ENCODE measurements around the gene PRKCE.
A peak's percentile ranks its signal among the peaks of the same experiment; 100 is the strongest.
"Not testable (repeated sequence)": the region's sequence is repeated elsewhere in the genome, so short reads cannot be mapped to it uniquely, and the experiment has no call there.

Gene PRKCE

DNA sequence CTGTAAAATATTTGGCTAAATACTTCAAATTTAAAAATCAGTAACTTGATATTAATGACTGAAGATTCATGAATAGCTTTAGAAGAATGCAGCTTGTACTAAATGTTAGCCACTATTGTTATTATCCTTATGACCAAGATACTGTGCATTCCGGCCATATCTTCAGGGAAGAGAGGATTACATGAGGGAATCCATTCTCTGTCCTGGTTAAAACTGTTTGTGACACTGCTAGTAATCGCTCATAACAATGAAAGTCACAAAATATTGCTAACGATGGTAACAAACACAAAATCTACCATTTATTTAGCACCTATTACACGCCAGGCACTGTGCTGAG lies 217.7 kb downstream of the PRKCE start:
- DNase-seq, result no peak

DNA sequence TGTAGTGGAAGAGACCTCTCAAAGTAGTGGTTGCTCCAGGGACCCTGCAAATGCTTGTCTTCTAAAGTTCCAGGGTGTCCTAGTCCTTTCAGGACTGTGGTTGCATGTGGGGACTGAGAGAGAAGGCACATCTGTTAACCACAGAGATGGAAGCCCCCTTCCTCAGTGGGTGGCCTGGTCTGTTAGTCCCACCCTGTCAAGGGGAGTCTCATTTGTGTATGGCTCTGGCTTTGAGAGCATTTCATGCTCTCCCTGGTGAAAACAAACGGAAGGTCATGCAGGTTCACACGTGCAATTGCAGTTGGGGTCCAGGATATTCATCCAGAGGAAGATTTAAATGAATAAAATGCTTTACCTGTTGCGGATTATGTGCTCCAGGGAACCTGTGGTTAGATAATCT lies 219.6 kb downstream of the PRKCE start:
- DNase-seq, result no peak

DNA sequence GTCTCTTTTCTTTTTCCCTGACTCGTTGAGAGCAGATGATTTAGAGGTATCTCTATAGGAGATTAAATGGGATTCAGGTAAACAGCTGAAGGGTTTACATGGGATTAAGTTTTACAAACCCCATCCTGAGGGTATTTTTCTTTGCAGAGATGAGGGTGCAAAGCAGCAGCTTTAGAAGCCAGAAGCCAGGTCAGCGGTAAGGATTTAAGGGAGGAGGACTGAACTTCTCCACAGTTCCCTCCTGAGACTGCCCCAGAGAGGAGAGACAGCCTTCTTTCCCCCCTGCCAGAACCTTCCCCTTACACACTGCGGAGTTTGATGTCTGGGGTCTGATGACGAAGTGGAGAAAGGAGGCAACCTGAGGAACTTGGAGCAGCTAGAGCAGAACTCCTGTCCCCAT lies 220.1 kb downstream of the PRKCE start:
- DNase-seq, result no peak

DNA sequence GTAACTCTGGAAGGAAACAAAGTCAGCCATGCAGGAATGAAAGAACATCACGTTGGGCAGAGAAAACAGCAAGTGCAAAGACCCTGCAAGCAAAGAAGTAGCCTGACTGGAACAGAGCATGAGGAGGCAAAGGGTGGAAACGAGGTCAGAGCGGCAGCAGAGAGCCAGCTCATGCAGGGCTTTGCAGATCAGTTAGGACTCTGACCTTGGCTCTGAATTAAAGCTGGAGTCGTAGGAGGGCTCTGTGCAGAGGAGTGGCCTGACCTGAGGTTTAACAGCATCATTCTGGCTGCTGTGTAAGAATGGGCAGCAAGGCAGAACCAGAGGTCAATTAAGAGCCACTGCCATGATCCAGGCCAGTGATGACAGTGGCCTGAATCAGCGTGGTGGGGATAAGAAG lies 220.7 kb downstream of the PRKCE start:
- DNase-seq, result no peak

DNA sequence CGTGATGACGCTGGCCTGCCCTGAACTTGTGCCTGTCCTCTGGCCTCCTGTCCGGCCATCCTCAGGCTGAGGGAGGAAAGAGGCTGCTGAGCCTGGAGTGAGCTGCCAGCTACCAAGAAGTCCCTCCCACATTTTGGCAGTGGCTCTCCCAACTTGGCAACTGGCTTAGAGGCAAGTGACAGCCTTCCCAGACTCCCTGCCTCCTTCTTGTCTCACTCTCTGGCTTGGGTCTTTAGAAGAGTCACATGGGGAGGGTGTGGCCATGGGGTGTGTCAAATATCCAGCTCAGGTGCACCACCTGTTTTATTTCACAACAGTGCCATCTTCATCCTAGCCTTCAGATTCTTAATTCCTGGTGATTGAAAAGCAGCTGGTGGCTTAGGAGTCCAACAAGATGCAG lies 222.9 kb downstream of the PRKCE start:
- DNase-seq, result no peak

DNA sequence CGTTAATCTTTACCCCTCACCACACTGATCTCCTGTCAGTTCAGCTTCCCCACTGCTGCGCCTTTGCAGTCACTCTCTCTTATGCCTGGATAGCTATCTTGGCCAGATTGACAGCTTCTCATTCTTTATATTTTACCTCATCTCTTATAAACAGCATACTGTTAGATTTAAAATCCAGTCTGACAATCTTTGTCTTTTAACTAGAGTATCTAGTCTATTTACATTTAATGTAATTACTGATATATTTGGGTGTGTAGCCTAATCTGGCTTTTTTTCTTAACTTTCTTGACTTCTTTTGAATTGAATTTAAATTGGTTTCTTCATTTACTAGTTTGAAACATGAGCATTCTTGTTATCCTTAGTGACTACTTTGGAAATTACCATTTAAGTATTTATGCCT lies 225.1 kb downstream of the PRKCE start:
- no peak for DNase-seq

DNA sequence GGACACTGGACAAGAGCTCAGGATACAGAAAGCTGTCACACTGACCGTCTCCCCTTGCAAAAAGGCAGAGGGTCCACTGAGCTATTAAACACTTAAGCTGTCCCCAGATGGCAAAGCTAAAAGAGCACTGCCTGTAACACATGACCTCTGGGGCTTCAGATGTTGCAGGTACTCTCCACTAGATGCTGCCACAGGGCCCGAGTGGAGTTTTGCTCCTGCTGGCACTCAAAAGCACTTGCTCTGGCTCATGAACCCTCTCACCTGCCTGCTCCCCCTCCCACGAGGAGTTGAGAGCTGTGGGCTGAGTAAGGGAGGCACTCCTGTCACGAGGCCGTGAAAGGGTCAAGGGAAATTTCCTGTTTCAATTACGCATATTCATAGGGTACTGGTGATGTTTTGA lies 227.9 kb downstream of the PRKCE start:
- no peak for DNase-seq

DNA sequence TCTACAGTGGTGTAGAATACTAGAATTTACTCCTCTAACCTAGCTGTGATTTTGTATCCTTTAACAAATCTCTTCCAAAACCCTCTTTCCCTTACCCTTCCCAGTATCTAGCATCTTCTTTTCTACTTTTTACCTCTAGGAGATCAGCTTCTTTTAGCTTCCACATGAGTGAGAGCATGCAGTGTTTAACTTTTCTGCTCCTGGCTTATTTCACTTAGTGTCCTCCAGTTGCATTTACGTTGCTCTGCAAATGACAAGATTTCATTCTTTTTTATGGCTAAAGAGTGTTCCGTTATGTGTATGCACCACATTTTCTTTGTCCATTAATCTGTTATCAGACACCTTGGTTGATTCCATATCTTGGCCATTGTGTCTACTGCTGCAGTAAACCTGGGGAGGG lies 228.5 kb downstream of the PRKCE start:
- DNase-seq, result no peak

DNA sequence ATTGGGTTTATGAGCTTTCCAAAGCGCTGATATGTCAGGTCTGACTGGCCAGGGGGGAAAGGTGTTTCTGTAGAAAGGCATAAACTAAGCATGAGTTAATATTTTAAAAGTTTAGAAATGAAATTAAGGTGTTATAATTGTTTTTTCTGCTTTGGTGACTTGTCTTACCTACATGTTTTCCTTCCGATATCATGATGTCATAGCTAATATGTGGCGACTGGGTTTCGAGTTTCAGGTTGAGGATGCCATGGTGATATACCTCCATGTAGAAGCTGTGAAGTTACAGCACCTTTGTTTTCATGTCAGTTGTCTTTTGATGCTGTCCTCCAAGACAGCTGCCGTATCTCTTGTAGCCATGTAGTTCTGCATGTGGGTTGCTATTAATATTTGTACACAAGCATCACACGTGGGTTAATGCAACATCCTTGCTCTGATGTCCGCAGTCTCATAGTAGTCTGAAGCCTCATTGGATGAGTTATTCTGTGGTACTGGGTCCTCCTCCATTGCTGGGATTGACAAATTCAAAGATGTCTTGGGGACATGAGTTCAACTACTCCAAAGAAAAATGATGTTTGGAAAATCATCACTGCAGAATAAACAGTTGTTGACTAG lies 230.6 kb downstream of the PRKCE start:
- DNase-seq, result no peak

DNA sequence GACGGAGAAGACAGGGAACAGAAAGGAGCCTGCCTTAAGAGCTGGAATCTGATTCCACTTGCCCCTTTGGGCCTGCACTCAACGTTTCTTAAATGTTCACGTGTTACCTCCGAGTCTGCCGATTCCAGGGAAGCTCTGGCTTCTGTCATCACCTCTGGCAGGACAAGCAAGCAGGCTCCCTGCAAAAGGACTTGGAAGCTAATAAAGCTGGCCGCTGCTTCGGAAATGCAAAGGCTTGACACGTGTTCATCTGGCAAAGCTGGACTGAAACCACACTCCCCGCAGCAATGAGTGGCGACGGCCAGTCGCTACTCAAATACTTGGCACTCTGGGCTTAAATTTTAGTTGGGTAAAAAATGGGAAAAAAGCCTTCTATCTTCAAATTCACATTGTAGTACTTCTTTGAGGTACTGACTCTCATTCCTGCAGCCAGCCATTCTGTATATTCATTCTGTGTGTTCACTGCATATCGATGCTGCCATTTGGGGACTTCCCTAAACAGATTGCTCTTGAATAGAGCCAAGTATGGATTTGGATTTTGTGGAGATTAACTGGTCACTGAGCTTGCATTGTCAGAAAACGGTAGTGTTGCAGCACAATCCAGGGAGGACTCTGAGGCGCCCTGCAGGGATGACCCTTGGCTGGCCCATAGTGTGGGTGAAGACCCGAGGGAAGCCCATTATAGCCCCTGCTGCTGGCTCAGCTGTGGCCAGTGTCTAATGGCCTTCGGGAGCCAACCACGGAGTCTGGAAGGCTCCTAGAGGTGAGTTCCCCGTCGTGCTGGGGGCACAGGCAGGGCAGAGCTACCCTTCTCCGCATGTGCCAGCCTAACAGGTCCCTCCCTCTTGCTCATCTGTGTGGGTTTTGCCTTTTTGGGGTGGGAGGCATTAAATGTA lies 231.5 kb downstream of the PRKCE start:
- no peak for DNase-seq

DNA sequence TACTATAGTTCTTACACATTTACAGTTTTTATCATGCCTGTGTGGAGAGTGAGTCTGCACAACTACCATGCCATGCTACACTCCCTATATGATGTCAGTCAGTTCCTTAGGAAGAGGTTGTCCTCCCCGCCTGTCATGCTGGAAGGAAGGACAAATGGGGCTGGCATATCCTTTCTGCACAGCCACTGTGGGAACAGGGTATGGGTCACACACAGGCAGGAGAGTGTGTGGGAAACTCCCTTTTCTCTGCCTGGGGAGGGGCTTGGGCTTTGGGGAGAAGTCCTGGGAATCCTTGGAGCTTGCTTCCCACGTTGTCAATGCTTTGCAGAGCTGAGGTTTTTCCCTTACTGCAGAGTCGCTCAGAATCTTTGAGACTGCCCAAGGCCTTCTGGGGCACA lies 232.1 kb downstream of the PRKCE start:
- DNase-seq, result no peak

DNA sequence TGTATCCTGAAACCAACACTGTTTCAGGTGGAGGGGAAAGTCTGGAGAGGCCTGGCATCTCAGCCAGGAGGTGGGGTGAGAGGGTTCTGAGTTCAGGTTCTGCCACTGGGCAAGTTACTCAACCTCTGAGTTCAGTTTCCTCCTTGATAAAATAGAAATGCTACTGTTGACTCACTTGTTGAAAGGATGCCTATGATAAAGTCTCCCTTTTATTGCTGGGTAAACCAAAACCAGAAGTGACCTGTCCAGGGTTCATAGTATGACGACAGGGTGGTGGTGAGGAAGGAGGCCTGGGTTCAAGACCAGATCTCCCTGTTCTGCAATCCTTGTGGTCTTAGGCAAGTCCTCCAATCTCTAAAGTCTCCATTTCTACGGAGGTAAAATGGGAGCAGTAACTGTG lies 232.7 kb downstream of the PRKCE start:
- DNase-seq, result no peak

DNA sequence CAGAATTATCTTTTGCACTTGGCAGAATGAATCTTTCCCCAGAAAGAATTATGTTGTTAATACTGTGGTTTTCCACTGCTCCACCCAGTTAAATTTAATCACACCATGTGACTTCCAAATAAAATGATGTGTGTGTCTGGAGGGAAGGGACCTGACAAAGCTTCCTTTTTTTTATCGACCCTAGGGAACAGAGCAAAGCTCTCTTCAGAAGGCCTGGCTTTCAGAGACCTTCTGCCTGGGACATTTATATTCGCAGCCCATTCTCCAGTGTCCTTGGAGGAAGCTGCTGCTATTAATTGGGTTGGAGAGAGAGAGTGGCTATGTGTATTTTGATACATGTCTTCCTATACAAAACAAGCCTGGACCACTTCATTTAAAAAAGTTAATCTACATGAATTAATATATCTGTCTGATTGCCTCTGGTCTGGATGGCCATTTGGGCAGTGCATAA lies 233.7 kb downstream of the PRKCE start:
- DNase-seq, result no peak

DNA sequence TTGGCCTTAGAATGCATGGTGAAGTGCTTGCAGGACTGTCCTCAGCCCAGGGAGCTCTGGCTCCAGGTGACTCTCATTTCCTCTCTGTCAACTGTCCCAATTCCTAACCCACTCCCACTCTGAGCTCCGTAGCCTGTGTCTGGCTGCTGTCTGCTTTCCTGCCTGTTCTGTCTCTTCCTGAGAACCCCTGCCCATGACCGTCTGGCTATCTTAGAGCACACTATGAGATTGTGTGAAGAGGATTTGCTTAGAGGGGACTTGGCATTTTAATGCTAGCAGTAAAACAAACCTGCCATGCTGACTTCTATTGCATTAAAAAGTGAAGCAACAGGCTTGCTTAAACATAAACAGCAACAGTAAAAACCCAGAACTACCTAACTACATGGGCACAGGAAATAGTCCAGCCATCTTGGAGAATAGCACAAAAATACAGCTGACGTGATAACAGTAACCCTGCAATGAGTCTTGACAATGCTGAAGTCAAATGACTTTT lies 234.7 kb downstream of the PRKCE start:
- no peak for DNase-seq

DNA sequence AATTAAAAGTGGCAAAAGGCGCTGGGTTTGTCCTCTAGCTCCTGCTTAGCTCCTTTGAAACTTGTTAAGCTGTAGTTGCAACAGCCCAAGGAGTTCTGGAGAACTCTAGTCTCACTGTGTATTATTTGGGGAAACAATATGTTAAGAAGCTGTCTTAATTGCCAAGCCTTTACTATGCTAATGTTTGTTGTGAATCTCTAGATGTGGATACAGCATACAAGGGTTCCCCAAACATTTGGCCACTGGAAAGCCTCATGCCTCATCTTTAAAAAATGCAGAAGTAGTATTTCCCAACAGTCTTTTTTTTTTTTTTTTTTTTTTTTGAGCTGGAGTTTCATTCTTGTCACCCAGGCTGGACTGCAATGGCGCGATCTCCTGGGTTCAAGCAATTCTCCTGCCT lies 236.7 kb downstream of the PRKCE start:
- no peak for DNase-seq

DNA sequence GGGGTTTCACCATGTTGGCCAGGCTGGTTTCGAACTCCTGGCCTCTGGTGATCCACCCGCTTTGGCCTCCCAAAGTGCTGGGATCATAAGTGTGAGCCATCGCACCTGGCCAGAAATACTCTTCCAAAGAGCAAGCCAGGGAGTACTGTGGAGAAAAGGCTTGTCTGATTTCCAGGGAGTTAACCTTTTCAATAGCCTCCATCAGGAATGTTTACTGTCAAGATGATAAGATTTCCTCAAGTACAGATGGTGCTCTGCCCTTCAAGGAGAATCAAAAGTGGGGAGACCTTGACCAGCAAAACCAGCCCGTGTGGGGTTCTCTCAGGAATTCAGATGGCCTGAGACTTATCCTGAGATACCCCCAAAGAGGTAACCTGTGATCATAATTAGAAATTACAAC lies 237.2 kb downstream of the PRKCE start:
- DNase-seq, result no peak

DNA sequence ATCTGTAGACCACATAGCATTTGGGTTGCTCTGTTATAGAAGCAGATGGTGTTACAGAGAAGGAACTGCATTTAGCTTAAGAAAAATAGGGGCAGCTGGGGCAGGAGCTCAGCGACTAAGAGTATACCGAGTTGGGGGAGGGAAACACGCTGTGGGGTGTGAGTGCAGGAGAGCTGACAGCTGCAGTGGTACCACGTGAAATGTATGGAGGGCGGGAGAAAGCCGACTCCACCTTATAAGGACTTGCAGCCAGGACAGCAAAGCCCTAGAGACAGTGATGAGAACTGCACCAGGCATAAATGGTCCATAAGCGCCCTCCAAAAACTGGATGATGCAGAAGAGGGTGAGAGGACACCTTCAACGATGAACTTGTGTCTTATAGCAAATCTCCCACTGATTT lies 237.6 kb downstream of the PRKCE start:
- DNase-seq, result peak in 1 of 5 donors; percentile 52

DNA sequence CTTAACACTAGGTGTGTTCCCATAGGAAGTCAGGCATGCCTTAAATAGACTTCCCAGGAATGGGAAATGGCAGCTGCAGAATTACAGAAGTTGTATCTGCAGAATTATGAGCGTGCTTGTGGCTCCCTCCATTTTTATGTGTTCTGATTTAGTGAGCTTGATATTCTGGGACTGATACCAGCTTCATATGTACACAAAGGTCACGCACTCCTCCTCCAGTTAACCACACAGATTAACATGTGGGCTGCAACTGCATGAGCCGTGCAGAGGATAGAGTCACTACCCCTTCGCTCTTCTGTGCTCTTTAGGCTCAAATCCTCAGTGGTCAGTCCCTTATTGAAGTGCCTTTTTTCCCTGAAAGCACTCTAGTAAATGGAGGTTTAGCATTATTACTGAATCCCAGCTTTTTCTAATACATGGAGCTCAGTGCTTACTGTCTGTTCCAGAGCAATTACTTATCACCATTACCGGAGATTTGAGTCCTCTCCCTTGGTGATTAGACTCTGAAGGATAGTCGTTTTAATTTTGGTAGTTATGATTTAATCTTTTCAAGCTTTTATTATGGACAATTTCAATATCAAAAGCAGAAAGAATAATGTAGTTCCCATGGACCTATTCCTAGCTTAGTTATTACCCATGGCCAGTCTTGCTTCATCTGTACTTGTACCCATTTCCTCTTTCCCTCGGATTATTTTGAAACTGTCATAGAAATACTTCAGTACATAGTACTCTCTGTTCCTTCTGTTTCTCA lies 238.3 kb downstream of the PRKCE start:
- no peak for DNase-seq

DNA sequence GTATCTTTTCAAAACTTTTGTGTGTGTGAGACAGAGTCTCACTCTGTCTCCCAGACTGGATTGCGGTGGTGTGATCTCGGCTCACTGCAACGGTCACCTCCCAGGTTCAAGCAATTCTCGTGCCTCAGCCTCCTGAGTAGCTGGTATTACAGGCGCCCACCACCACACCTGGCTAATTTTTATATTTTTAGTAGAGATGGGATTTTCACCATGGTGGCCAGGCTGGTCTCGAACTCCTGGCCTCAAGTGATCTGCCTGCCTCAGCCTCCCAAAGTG lies 238.8 kb downstream of the PRKCE start:
- not testable (repeated sequence) for DNase-seq

DNA sequence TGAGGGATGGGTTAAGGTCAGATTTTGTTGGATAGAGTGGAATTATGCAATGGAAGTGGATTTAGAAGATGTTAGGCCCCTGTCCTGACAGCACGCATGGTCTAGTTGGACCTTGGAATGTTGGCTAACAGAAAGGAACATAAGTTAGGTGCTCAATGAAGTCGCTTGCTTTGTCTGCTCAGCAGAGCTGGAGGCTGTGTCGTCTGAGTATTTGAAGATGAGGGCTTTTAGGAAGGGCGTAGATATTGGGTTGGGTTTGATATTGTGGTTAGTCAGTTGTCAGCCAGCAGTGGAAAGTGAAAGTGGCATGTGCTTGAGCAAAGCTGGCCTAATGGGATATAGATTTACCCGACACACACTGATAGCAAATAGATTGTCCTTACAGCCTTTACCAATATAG lies 239.3 kb downstream of the PRKCE start:
- DNase-seq, result peak in 1 of 5 donors; percentile 49

DNA sequence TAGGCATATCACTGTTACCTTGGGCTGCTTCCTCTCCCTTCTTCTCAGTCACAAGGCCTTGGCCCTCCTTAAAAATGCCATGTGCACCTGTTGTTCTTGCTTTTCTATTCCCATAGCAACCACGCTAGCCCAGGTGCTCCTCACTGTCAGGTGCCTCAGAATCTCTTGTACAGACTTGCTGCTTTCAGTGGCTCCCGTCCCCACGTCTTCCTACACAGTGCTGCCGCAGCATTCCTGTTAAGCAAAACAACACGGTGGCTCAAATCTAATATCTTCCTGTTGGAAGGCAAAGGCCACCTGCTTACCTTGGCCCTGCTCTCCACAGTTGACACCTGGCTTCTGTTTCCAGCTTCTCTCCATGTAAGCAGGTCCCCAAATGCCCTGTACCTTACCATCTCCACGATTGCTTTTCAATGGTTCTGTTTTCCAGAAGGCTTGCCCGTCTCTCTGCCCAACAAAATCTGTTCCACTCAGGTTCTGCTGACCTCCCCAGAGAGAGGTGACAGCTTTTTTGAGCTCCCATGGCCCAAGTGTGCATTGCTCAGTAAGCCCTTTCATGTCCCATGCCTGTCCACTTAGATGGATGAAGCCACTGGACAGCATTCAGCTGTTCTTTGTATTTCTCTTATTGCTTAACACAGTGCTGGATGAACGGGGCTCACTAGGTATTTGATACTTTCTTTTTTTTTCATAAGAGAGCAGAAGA lies 240.4 kb downstream of the PRKCE start:
- no peak for DNase-seq

DNA sequence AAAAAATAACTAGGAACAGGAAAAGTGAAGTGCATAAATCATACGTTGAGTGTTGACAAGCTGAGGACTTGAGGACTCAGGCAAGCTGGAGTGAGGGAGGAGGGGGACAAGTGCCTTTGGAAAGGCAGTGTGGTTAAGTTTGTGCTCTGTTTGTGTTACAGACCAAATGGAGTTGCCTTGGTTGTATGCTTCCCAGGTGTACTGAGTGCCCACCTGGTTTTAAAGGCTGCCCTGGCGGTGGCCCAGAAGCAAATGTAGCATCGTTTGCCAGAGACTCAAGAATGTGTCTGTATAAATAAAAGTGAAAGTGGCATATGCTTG lies 240.9 kb downstream of the PRKCE start:
- DNase-seq, result no peak

DNA sequence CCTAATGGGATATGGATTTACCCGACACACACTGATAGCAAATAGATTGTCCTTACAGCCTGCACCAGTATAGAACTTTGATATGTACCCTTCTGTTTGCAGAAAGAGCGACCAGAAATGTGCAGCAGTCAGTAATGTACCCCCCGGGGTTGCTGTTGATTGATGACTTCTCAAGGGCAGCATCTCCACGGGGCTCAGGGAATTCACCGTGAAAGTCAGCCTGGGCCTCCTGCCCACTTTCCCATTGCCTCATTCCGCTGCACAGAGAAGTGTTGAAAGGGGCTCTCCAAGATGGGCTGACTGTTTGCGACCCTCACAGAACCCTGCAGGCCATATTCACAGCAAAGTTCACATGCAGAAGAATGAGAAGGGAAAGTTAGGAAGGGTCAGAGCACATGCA lies 241.3 kb downstream of the PRKCE start:
- no peak for DNase-seq

DNA sequence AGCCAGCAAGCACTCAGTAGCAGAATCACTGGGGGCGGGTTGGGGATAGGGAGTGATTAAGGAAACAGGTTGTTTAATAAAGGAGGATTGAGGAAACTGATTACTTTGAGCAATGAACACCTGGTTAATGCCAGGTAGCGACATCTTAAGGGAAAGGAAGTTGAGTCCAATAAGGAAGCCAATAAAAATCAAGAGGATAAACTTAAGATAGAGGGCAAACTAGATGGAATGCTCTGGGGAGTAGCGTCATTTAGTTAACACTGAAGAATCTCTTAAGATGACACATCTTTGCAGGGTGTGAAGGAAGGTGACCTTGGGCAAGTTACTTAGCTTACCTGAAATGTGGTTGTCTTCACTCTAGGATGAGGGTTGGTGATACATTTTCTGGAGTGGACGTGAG lies 242.7 kb downstream of the PRKCE start:
- no peak for DNase-seq
